GM19397 (cell line): ENCODE data around the gene FZR1.

ENCODE experiments used
- ATAC-seq: cut with Tn5 transposase; IDR thresholded peaks from one replicate; pipeline ENCODE4 v1.9.1; 2021; ENCODE audit warnings: mild to moderate bottlenecking, moderate library complexity; ENCODE audit not compliant: unreplicated experiment

FZR1 gene

GRCh38 chr19:3586707-3587346 lies 80.7 kb downstream of the FZR1 start:
- ATAC-seq = no peak
